ENCODE results near the gene RGS14.

RGS14 gene

DNA sequence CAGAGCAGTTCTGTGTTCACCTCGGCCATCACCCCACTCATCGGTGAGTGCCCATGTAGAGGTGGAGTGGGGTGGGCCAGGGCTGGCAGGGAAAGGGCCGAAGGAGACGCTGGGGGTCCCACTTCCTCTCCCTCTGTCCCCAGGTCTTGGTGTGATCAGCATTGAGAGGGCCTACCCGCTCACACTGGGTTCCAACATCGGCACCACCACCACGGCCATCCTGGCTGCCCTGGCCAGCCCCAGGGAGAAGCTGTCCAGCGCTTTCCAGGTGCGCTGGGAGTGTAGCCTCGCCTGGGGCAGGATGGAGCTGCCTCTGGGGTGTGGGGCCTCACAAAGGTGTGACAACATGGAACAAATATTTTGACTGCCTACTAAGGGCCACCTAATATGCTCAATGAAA is 39.1 kb downstream of the RGS14 start:
- TF ChIP-seq, protein P1, sequence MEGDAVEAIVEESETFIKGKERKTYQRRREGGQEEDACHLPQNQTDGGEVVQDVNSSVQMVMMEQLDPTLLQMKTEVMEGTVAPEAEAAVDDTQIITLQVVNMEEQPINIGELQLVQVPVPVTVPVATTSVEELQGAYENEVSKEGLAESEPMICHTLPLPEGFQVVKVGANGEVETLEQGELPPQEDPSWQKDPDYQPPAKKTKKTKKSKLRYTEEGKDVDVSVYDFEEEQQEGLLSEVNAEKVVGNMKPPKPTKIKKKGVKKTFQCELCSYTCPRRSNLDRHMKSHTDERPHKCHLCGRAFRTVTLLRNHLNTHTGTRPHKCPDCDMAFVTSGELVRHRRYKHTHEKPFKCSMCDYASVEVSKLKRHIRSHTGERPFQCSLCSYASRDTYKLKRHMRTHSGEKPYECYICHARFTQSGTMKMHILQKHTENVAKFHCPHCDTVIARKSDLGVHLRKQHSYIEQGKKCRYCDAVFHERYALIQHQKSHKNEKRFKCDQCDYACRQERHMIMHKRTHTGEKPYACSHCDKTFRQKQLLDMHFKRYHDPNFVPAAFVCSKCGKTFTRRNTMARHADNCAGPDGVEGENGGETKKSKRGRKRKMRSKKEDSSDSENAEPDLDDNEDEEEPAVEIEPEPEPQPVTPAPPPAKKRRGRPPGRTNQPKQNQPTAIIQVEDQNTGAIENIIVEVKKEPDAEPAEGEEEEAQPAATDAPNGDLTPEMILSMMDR (IDR thresholded peaks at IDR 0.05; ENCODE audit: insufficient read depth, low read length, poor library complexity, severe bottlenecking) = no peak
- TF ChIP-seq EZH2phosphoT487 (conservative IDR thresholded peaks at IDR 0.05; ENCODE audit: low read length) = no peak
- Histone ChIP-seq H3K9me2 (replicated peaks; ENCODE audit: insufficient read depth, low read length) (no peaks in the 10 kb centered on the region), H3F3A (ENCODE audit: insufficient read depth) (no peaks in the 10 kb centered on the region), H3K79me2 (ENCODE audit: insufficient read depth, low read length) (no peaks in the 10 kb centered on the region), H3K4me2 (ENCODE audit: low read depth, low read length, poor library complexity, severe bottlenecking) (no peak overlapping the region), H3K36me3 (ENCODE audit: low read length) (no peaks in the 10 kb centered on the region), H3K9ac (ENCODE audit: low read length) (no peak overlapping the region), H3K4me3 (ENCODE audit: insufficient read depth, low read length, poor library complexity, severe bottlenecking) (no peak overlapping the region), H2AFZ (ENCODE audit: low read depth, low read length, severe bottlenecking) (no peak overlapping the region), H3K27ac (ENCODE audit: low read depth, low read length) (no peak overlapping the region), H3K27me3 (ENCODE audit: low read length) (no peaks in the 10 kb centered on the region), H3K9me3 (ENCODE audit: insufficient read depth, low read length) (no peaks in the 10 kb centered on the region), H4K20me1 (ENCODE audit: low read depth, low read length) (no peaks in the 10 kb centered on the region)

DNA sequence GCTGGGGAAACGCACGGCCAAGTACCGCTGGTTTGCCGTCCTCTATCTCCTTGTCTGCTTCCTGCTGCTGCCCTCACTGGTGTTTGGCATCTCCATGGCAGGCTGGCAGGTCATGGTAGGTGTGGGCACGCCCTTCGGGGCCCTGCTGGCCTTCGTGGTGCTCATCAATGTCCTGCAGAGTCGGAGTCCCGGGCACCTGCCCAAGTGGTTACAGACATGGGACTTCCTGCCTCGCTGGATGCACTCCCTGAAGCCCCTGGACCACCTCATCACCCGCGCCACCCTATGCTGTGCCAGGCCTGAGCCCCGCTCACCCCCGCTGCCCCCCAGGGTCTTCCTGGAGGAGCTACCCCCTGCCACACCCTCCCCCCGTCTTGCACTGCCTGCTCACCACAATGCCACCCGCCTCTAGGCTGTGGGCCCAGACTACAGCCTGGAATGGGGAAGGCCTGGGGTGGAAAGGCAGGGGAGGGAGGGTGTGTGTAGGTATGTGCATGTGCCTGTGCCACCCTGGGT is 40.2 kb downstream of the RGS14 start:
- H4K20me1 ChIP-seq (ENCODE audit: low read depth, low read length) = no peaks in the 10 kb centered on the region
- no peak overlapping the region for H3K4me2 ChIP-seq (ENCODE audit: low read depth, low read length, poor library complexity, severe bottlenecking)
- H3K9me2 ChIP-seq (replicated peaks; ENCODE audit: insufficient read depth, low read length) = no peaks in the 10 kb centered on the region
- no peaks in the 10 kb centered on the region for H3K9me3 ChIP-seq (ENCODE audit: insufficient read depth, low read length)
- H3F3A ChIP-seq (ENCODE audit: insufficient read depth) = no peaks in the 10 kb centered on the region
- H3K27me3 ChIP-seq (ENCODE audit: low read length) = no peaks in the 10 kb centered on the region
- no peaks in the 10 kb centered on the region for H3K79me2 ChIP-seq (ENCODE audit: insufficient read depth, low read length)
- TF ChIP-seq, protein P1 (IDR thresholded peaks at IDR 0.05; ENCODE audit: insufficient read depth, low read length, poor library complexity, severe bottlenecking) = no peak
- no peak for TF ChIP-seq EZH2phosphoT487 (conservative IDR thresholded peaks at IDR 0.05; ENCODE audit: low read length)
- H3K4me3 ChIP-seq (ENCODE audit: insufficient read depth, low read length, poor library complexity, severe bottlenecking) = no peak overlapping the region
- no peaks in the 10 kb centered on the region for H3K36me3 ChIP-seq (ENCODE audit: low read length)
- no peak overlapping the region for H3K27ac ChIP-seq (ENCODE audit: low read depth, low read length)
- H3K9ac ChIP-seq (ENCODE audit: low read length) = no peak overlapping the region
- no peak overlapping the region for H2AFZ ChIP-seq (ENCODE audit: low read depth, low read length, severe bottlenecking)

DNA sequence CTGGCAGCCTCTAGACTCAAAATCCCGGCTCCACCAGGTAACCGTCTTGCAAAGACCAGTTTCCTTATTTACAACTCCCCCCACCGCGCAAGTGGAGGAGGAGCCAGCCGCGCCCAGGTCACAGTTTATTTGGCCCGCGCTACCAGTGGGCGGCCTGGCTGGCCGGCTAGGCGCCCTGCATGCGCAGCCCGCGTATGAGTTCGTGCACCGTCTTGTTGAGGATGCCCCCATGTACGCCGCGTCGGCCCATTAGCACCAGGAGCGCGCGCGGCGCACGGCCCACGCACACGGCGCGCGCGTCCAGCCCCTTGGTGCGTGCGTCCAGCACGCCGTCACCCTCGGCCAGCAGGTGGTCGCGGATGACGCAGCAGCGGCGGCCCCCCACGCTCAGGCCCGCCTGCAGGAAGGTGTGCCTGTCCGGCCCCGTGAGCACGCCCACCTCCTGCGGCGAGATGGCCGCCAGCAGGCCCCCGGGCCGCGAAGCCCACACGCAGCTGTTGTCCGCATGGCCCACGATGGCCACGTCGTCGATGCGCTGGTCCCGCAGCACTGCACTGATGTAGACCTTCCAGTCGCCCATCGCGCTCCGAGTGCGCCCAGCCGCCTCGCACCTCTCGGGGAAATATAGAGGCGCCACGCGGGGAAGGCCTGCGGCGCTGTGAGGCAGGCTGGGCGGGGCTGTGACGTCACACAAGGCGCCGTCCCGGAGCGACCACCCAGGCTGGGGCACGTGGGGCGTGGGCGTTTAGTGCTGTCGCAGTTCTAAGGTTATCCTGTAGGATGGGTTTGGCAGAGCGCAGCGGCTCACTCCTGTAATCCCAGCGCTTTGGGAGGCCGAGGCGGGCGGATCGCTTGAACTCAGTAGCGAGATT is 42.5 kb downstream of the RGS14 start, which contains the start of gene PFN3:
Gene PFN3 (minus strand): TSS at position 665 of the 872 bp plus-strand sequence. CDS start 85 bp downstream, at position 580.
- no peaks in the 10 kb centered on the region for H3K27me3 ChIP-seq (ENCODE audit: low read length)
- no peaks in the 10 kb centered on the region for H3K9me3 ChIP-seq (ENCODE audit: insufficient read depth, low read length)
- no peak within 1 kb of the TSS for H2AFZ ChIP-seq (ENCODE audit: low read depth, low read length, severe bottlenecking)
- H3K27ac ChIP-seq (ENCODE audit: low read depth, low read length) = no peak within 1 kb of the TSS
- H4K20me1 ChIP-seq (ENCODE audit: low read depth, low read length) = no peaks in the 10 kb centered on the region
- H3K36me3 ChIP-seq (ENCODE audit: low read length) = no peaks in the 10 kb centered on the region
- no peaks in the 10 kb centered on the region for H3F3A ChIP-seq (ENCODE audit: insufficient read depth)
- no peak within 1 kb of the TSS for H3K4me2 ChIP-seq (ENCODE audit: low read depth, low read length, poor library complexity, severe bottlenecking)
- H3K79me2 ChIP-seq (ENCODE audit: insufficient read depth, low read length) = no peaks in the 10 kb centered on the region
- H3K4me3 ChIP-seq (ENCODE audit: insufficient read depth, low read length, poor library complexity, severe bottlenecking) = no peak within 1 kb of the TSS
- no peaks in the 10 kb centered on the region for H3K9me2 ChIP-seq (replicated peaks; ENCODE audit: insufficient read depth, low read length)
- no peak for TF ChIP-seq EZH2phosphoT487 (conservative IDR thresholded peaks at IDR 0.05; ENCODE audit: low read length)
- H3K9ac ChIP-seq (ENCODE audit: low read length) = no peak within 1 kb of the TSS
